HepG2 (cell line): Measurements from ENCODE around the gene POU2F1. TPM values are rescaled to one million over a fixed set of nuclear protein-coding genes. Genes with fewer than 3 reads are reported as not detected.

Source experiments
- ATAC-seq: fragments of 200-7000 bp; cut with Tn5 transposase; 3 replicates; pipeline ENCODE4 v1.9.1; 2020; ENCODE audit warnings: mild to moderate bottlenecking, moderate library complexity
- BruUV-seq: library from RNA; stranded (reverse); fragments of 400-500 nt; replicated peaks from 2 replicates; lab custom pipeline; 2021; lab: Mats Ljungman, UMichigan
- CTCF ChIA-PET: fragments of 300-600 bp; formaldehyde crosslinking; extraction: SDS; loops from one replicate; lab custom pipeline; 2021; ENCODE audit warnings: low total read pairs, inconsistent platforms, low intra/inter-chr PET ratio; lab: Yijun Ruan, JAX
- POLR2A ChIA-PET: fragments of 350-600 bp; sonication (Branson Sonifier 250); formaldehyde crosslinking; loops from one replicate; lab custom pipeline; 2020; ENCODE audit warnings: antibody characterized with exemption, inconsistent platforms; lab: Yijun Ruan, JAX
- DNase-seq: peaks from one replicate; pipeline ENCODE4 v3.0.0-alpha.2; 2015; ENCODE audit warnings: low spot score
- FAIRE-seq: peaks from 3 replicates; lab custom pipeline; 2011; peaks lifted over from hg19 to GRCh38; lab: Jason Lieb, UNC
- H2AFZ ChIP-seq: one replicate; pipeline ENCODE4 v1.6.1; 2011; ENCODE audit warnings: low read length, inconsistent platforms
- H3K27ac ChIP-seq: fragments of 300-600 bp; 3 replicates; pipeline ENCODE4 v1.8.0; 2011; ENCODE audit warnings: mixed run types, mild to moderate bottlenecking, mixed read lengths, low read length, inconsistent platforms; ENCODE audit not compliant: insufficient read depth; ENCODE audit errors: extremely low read length
- H3K27me3 ChIP-seq, 2 experiments: fragments of 200-600 bp in 1 of 2; 2 replicates in 1 of 2; 3 replicates in 1 of 2; pipeline versions ENCODE4 v1.6.0 to v1.8.0; 2011; ENCODE audit warnings: low read length in 2 of 2, mild to moderate bottlenecking in 2 of 2, moderate library complexity in 2 of 2, inconsistent platforms in 1 of 2; ENCODE audit not compliant: insufficient read depth in 2 of 2, control insufficient read depth in 1 of 2
- H3K36me3 ChIP-seq, 2 experiments: fragments of 200-600 bp in 1 of 2; replicated peaks in 1 of 2; 2 replicates in 1 of 2; 3 replicates in 1 of 2; pipeline versions ENCODE4 v1.5.1 to v1.8.0; 2011; ENCODE audit warnings: low read length in 2 of 2, inconsistent platforms in 1 of 2; ENCODE audit not compliant: insufficient read depth in 2 of 2, control insufficient read depth in 1 of 2
- H3K4me1 ChIP-seq: 2 replicates; pipeline ENCODE4 v1.5.1; 2012; ENCODE audit warnings: low read length, inconsistent platforms; ENCODE audit not compliant: insufficient read depth
- H3K4me2 ChIP-seq: 2 replicates; pipeline ENCODE4 v1.6.0; 2011; ENCODE audit warnings: low read depth, low read length, inconsistent platforms
- H3K4me3 ChIP-seq, 3 experiments: fragments of 200-600 bp in 1 of 3; sonication (generic), shearing (Covaris generic) in 1 of 3; replicated peaks in 1 of 3; 2 replicates each; pipeline ENCODE4 v1.5.1; 2011 to 2016; ENCODE audit warnings: low read length in 3 of 3, inconsistent platforms in 2 of 3, low read depth in 2 of 3, mild to moderate bottlenecking in 2 of 3, control low read depth in 1 of 3, mixed read lengths in 1 of 3; ENCODE audit not compliant: insufficient read depth in 1 of 3
- H3K79me2 ChIP-seq: one replicate; pipeline ENCODE4 v1.6.1; 2011; ENCODE audit warnings: low read length, inconsistent platforms; ENCODE audit not compliant: insufficient read depth
- H3K9ac ChIP-seq: 2 replicates; pipeline ENCODE4 v1.6.0; 2011; ENCODE audit warnings: mild to moderate bottlenecking, low read depth, low read length, inconsistent platforms; ENCODE audit not compliant: insufficient read depth
- H3K9me3 ChIP-seq: 2 replicates; pipeline ENCODE4 v1.5.1; 2012; ENCODE audit warnings: mild to moderate bottlenecking, low read length
- H4K20me1 ChIP-seq: 2 replicates; pipeline ENCODE4 v1.6.0; 2011; ENCODE audit warnings: inconsistent platforms, mild to moderate bottlenecking, low read length, moderate library complexity; ENCODE audit not compliant: insufficient read depth
- DMAP1 ChIP-seq: IDR thresholded peaks from 2 replicates; pipeline ENCODE4 v1.6.1; 2016
- FLYWCH1 ChIP-seq: sonication (generic); formaldehyde crosslinking; IDR thresholded peaks from 2 replicates; pipeline ENCODE4 v1.8.1; 2023; ENCODE audit warnings: mild to moderate bottlenecking, missing genetic modification reagents
- KDM2A ChIP-seq: sonication (generic); formaldehyde crosslinking; IDR thresholded peaks from 2 replicates; pipeline ENCODE4 v1.4.0; 2020; ENCODE audit warnings: low read depth, missing genetic modification reagents, borderline replicate concordance
- TBL1XR1 ChIP-seq: fragments of 150-350 bp; IDR thresholded peaks from 2 replicates; pipeline ENCODE4 v1.6.1; 2014; ENCODE audit warnings: borderline replicate concordance, low read length; ENCODE audit not compliant: partially characterized antibody
- WGBS: methylation state at CpG from one replicate; pipeline ENCODE4 v1.1.6; 2017; ENCODE audit warnings: low lambda C conversion rate; 5-methylcytosine and 5-hydroxymethylcytosine counted together
- in situ Hi-C: cut with HindIII; loops from 2 replicates; pipeline ENCODE4 v1.10.0; 2017; ENCODE audit warnings: low pct_unique_long_range_greater_than_20kb; ENCODE audit not compliant: extremely low pct_ligation_motif_present
- intact Hi-C: fragments of 100-400 bp; cut with micrococcal nuclease; formaldehyde crosslinking; loops from one replicate; pipeline ENCODE4 v1.10.0; 2022; ENCODE audit not compliant: unreplicated experiment
- polyA plus RNA-seq, 8 experiments: library from polyadenylated mRNA; depleted of rRNA in 3 of 8; stranded (reverse) in 7 of 8; unstranded in 1 of 8; fragments of >200 nt; fragmentation: Illumina TruSeq in 4 of 8; extraction: Trizol in 4 of 8; gene quantifications; 2 replicates each; pipeline versions ENCODE4 v1.2.1 to v1.2.3, GENCODE V29; 2011 to 2016; ENCODE audit warnings: low read depth in 4 of 8, missing spikeins in 1 of 8, mixed read lengths in 1 of 8; ENCODE audit not compliant: insufficient read depth in 1 of 8
- total RNA-seq, 5 experiments: library from RNA; depleted of rRNA; stranded (reverse); fragments of >200 nt; fragmentation: Illumina TruSeq; extraction: Trizol; gene quantifications; 2 replicates each; pipeline ENCODE4 v1.2.3, GENCODE V29; 2016; ENCODE audit warnings: low read depth in 1 of 5
- TF ChIP-seq, protein P1 (sequence below): sonication (generic); formaldehyde crosslinking; IDR thresholded peaks from 2 replicates; pipeline ENCODE4 v1.8.0; 2022; ENCODE audit warnings: mild to moderate bottlenecking, missing genetic modification reagents, moderate library complexity
- TF ChIP-seq, protein P2 (sequence below): sonication (generic); formaldehyde crosslinking; IDR thresholded peaks from 2 replicates; pipeline ENCODE4 v1.8.0; 2022; ENCODE audit warnings: mild to moderate bottlenecking, missing genetic modification reagents; ENCODE audit not compliant: insufficient replicate concordance
- TF ChIP-seq, protein P3 (sequence below): sonication (generic); formaldehyde crosslinking; IDR thresholded peaks from 2 replicates; pipeline ENCODE4 v1.5.1; 2020; ENCODE audit warnings: missing genetic modification reagents, mild to moderate bottlenecking, borderline replicate concordance

Gene POU2F1
- total and polyA plus RNA-seq, 2 of the 13 experiments (the other 11 are each of a cell fraction or from before 2014, with no cell fraction given) = 10.2 to 13.0 TPM

DNA sequence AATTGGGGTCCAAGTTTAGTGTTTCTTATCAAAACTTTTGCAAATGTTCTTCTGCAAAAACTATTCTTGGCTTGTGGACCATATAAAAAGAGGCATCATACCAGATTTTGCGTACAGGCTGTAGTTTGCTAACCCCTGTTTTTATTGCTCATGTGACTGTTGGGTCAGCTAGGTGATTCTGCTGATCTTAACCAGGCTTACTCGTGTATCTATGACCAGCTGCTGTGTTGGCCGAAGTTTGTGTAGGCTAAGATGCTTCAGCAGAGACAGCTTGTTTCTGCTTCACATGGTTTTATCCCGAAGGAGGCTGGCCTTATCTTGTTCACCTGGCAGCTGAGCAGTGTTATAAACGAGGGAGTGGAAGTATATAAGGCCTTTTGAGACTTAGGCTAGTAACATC is 38.2 kb downstream of the POU2F1 start:
- ChIA-PET POLR2A (no interaction called here), CTCF (no interaction called here)
- Histone ChIP-seq H3K4me3 (no peak overlapping the region), H3K36me3 (no peaks in the 10 kb centered on the region), H3K79me2 (peaks cover 56% of the 10 kb centered on the region), H3K9me3 (no peaks in the 10 kb centered on the region), H3K27me3 (no peaks in the 10 kb centered on the region), H3K9ac (no peak overlapping the region), H2AFZ (no peak overlapping the region), H3K27ac (no peak overlapping the region), H3K4me1 (peaks cover 17% of the 10 kb centered on the region; the same call in 1 of the 2 replicates), H4K20me1 (no peaks in the 10 kb centered on the region; the same call in 1 of the 2 replicates), H3K4me2 (no peak overlapping the region)
- FAIRE-seq (no peak), DNase-seq (no peak), ATAC-seq (no peak)
- no TSS peak for BruUV-seq
- intact Hi-C loops (no loop called here), in situ Hi-C loops (loop anchor here (25.0 kb wide), 1 partner anchor 278 kb away; no protein-coding TSS in a partner anchor)
- 94% methylated on average over 5 of the region's 5 CpGs for WGBS
- TF ChIP-seq, protein P1, sequence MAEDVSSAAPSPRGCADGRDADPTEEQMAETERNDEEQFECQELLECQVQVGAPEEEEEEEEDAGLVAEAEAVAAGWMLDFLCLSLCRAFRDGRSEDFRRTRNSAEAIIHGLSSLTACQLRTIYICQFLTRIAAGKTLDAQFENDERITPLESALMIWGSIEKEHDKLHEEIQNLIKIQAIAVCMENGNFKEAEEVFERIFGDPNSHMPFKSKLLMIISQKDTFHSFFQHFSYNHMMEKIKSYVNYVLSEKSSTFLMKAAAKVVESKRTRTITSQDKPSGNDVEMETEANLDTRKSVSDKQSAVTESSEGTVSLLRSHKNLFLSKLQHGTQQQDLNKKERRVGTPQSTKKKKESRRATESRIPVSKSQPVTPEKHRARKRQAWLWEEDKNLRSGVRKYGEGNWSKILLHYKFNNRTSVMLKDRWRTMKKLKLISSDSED (CRISPR knock-in tag) = no peak
- TF ChIP-seq KDM2A (no peak), TBL1XR1 (no peak), FLYWCH1 (CRISPR knock-in tag) (no peak), DMAP1 (CRISPR knock-in tag) (no peak)
- TF ChIP-seq, protein P2, sequence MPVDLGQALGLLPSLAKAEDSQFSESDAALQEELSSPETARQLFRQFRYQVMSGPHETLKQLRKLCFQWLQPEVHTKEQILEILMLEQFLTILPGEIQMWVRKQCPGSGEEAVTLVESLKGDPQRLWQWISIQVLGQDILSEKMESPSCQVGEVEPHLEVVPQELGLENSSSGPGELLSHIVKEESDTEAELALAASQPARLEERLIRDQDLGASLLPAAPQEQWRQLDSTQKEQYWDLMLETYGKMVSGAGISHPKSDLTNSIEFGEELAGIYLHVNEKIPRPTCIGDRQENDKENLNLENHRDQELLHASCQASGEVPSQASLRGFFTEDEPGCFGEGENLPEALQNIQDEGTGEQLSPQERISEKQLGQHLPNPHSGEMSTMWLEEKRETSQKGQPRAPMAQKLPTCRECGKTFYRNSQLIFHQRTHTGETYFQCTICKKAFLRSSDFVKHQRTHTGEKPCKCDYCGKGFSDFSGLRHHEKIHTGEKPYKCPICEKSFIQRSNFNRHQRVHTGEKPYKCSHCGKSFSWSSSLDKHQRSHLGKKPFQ (CRISPR knock-in tag) = no peak
- TF ChIP-seq, protein P3, sequence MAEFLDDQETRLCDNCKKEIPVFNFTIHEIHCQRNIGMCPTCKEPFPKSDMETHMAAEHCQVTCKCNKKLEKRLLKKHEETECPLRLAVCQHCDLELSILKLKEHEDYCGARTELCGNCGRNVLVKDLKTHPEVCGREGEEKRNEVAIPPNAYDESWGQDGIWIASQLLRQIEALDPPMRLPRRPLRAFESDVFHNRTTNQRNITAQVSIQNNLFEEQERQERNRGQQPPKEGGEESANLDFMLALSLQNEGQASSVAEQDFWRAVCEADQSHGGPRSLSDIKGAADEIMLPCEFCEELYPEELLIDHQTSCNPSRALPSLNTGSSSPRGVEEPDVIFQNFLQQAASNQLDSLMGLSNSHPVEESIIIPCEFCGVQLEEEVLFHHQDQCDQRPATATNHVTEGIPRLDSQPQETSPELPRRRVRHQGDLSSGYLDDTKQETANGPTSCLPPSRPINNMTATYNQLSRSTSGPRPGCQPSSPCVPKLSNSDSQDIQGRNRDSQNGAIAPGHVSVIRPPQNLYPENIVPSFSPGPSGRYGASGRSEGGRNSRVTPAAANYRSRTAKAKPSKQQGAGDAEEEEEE (CRISPR knock-in tag) = no peak
